SU-DHL-6 (cell line): ENCODE data around the gene PCDHB13.
"Not testable (repeated sequence)": the region's sequence is repeated elsewhere in the genome, so short reads cannot be mapped to it uniquely, and the experiment has no call there.

Source experiments
- H2AFZ ChIP-seq: fragments of 200-600 bp; sonication (generic); 2 replicates; pipeline ENCODE4 v1.6.1; 2014; ENCODE audit warnings: low read depth, mild to moderate bottlenecking, moderate library complexity, mixed read lengths, antibody characterized with exemption, low read length; ENCODE audit not compliant: severe bottlenecking
- H3F3A ChIP-seq: fragments of 200-600 bp; shearing (Covaris generic); 2 replicates; pipeline ENCODE4 v1.6.0; 2016; ENCODE audit warnings: antibody characterized with exemption, mild to moderate bottlenecking; ENCODE audit not compliant: insufficient read depth
- H3K27ac ChIP-seq: fragments of 200-600 bp; sonication (generic); 2 replicates; pipeline ENCODE4 v1.5.1; 2016; ENCODE audit warnings: low read depth, mild to moderate bottlenecking, low read length, moderate library complexity, mixed read lengths
- H3K27me3 ChIP-seq: fragments of 200-600 bp; sonication (generic), shearing (Covaris generic); 2 replicates; pipeline ENCODE4 v1.6.0; 2014; ENCODE audit warnings: mild to moderate bottlenecking, low read length
- H3K36me3 ChIP-seq: fragments of 200-600 bp; sonication (generic); 2 replicates; pipeline ENCODE4 v1.6.1; 2014; ENCODE audit warnings: mild to moderate bottlenecking, low read length, mixed read lengths
- H3K4me2 ChIP-seq: fragments of 300-600, 200-600 bp; shearing (Covaris generic), sonication (generic); 2 replicates; pipeline ENCODE4 v1.6.0; 2014; ENCODE audit warnings: low read length, low read depth, mild to moderate bottlenecking; ENCODE audit not compliant: poor library complexity, severe bottlenecking
- H3K4me3 ChIP-seq: fragments of 200-600 bp; sonication (generic); 2 replicates; pipeline ENCODE4 v1.5.1; 2014; ENCODE audit warnings: antibody characterized with exemption, low read length, mild to moderate bottlenecking, mixed read lengths; ENCODE audit not compliant: insufficient read depth, poor library complexity, severe bottlenecking
- H3K79me2 ChIP-seq: fragments of 200-600 bp; sonication (generic); 2 replicates; pipeline ENCODE4 v1.6.1; 2014; ENCODE audit warnings: mild to moderate bottlenecking, low read length, moderate library complexity; ENCODE audit not compliant: insufficient read depth
- H3K9ac ChIP-seq: fragments of 200-600 bp; sonication (generic); 2 replicates; pipeline ENCODE4 v1.7.0; 2014; ENCODE audit warnings: mild to moderate bottlenecking, low read length
- H3K9me2 ChIP-seq: fragments of 200-600 bp; sonication (generic); replicated peaks from 2 replicates; pipeline ENCODE4 v1.6.1; 2014; ENCODE audit warnings: low read length; ENCODE audit not compliant: insufficient read depth
- H3K9me3 ChIP-seq: fragments of 200-600 bp; sonication (generic); 2 replicates; pipeline ENCODE4 v1.6.1; 2014; ENCODE audit warnings: low read length, mixed read lengths; ENCODE audit not compliant: insufficient read depth
- H4K20me1 ChIP-seq: fragments of 200-600 bp; sonication (generic); 2 replicates; pipeline ENCODE4 v1.6.1; 2014; ENCODE audit warnings: low read depth, mild to moderate bottlenecking, antibody characterized with exemption, low read length, moderate library complexity, mixed read lengths
- CTCF ChIP-seq: fragments of 200-600 bp; sonication (generic); IDR thresholded peaks from one replicate; pipeline ENCODE4 v1.5.1; 2017; ENCODE audit warnings: antibody characterized with exemption, mild to moderate bottlenecking, low read length, moderate library complexity; ENCODE audit not compliant: insufficient read depth, poor library complexity, severe bottlenecking
- EZH2phosphoT487 ChIP-seq: fragments of 200-600 bp; sonication (generic), shearing (Covaris generic); conservative IDR thresholded peaks from 2 replicates; pipeline ENCODE4 v1.6.1; 2018; ENCODE audit warnings: mild to moderate bottlenecking, antibody characterized with exemption, low read length, moderate library complexity, mixed read lengths

PCDHB13 gene

GRCh38 chr5:141236516-141237313, 23.0 kb downstream of the PCDHB13 start:
- no peak overlapping the region for H3K27ac ChIP-seq
- no peak overlapping the region for H3K4me2 ChIP-seq
- H3K79me2 ChIP-seq: no peaks in the 10 kb centered on the region
- no peak overlapping the region for H3K9ac ChIP-seq
- no peaks in the 10 kb centered on the region for H3F3A ChIP-seq
- H3K36me3 ChIP-seq: no peaks in the 10 kb centered on the region
- H4K20me1 ChIP-seq: no peaks in the 10 kb centered on the region
- no peaks in the 10 kb centered on the region for H3K9me2 ChIP-seq
- no peak overlapping the region for H3K4me3 ChIP-seq
- no peak overlapping the region for H2AFZ ChIP-seq
- H3K27me3 ChIP-seq: no peaks in the 10 kb centered on the region
- no peak for TF ChIP-seq EZH2phosphoT487
- no peaks in the 10 kb centered on the region for H3K9me3 ChIP-seq

DNA sequence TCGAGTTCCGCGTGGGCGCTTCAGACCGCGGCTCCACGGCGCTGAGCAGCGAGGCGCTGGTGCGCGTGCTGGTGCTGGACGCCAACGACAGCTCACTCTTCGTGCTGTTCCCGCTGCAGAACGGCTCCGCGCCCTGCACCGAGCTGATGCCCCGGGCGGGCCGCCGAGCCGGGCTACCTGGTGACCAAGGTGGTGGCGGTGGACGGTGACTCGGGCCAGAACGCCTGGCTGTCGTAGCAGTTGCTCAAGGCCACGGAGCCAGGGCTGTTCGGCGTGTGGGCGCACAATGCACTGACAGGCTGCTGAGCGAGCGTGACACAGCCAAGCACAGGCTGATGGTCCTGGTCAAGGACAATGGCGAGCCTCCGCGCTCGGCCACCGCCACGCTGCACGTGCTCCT, 27.8 kb downstream of the PCDHB13 start:
- Histone ChIP-seq H3F3A (no peaks in the 10 kb centered on the region), H2AFZ (no peak overlapping the region), H3K27ac (no peak overlapping the region), H3K4me2 (no peak overlapping the region), H3K79me2 (no peaks in the 10 kb centered on the region), H3K9me2 (no peaks in the 10 kb centered on the region), H3K9ac (no peak overlapping the region), H3K27me3 (no peaks in the 10 kb centered on the region), H4K20me1 (no peaks in the 10 kb centered on the region), H3K9me3 (peaks cover 13% of the 10 kb centered on the region; the same call in 1 of the 2 replicates), H3K4me3 (no peak overlapping the region), H3K36me3 (no peaks in the 10 kb centered on the region)
- TF ChIP-seq EZH2phosphoT487 (no peak), CTCF (no peak)

DNA sequence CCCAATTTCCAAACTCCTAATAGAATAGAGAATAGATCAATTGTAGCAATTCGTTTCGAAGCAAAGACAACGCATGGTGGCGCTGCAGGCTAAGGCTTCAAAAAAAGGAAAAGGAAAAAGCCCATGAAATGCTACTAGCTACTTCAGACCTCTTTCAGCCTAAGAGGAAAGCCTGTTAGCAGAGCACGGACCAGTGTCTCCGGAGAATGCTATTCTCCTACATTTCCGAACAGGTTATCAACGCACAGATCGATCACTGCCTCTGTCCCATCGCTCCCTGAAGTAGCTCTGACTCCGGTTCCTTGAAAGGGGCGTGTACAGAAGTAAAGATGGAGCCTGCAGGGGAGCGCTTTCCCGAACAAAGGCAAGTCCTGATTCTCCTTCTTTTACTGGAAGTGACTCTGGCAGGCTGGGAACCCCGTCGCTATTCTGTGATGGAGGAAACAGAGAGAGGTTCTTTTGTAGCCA, 31.6 kb downstream of the PCDHB13 start, which contains the start of gene PCDHB15:
PCDHB15 (plus strand) TSS at position 146 of the 468 bp plus-strand sequence; CDS start at position 330, 184 bp downstream.
- Histone ChIP-seq H2AFZ (no peak within 1 kb of the TSS), H4K20me1 (no peaks in the 10 kb centered on the region), H3K27ac (no peak within 1 kb of the TSS), H3K36me3 (no peaks in the 10 kb centered on the region), H3K4me3 (no peak within 1 kb of the TSS), H3F3A (no peaks in the 10 kb centered on the region), H3K9ac (no peak within 1 kb of the TSS), H3K79me2 (no peaks in the 10 kb centered on the region), H3K4me2 (no peak within 1 kb of the TSS), H3K9me2 (no peaks in the 10 kb centered on the region), H3K9me3 (peaks cover 14% of the 10 kb centered on the region; the same call in 1 of the 2 replicates), H3K27me3 (no peaks in the 10 kb centered on the region)
- TF ChIP-seq EZH2phosphoT487 (no peak), CTCF (no peak)

DNA sequence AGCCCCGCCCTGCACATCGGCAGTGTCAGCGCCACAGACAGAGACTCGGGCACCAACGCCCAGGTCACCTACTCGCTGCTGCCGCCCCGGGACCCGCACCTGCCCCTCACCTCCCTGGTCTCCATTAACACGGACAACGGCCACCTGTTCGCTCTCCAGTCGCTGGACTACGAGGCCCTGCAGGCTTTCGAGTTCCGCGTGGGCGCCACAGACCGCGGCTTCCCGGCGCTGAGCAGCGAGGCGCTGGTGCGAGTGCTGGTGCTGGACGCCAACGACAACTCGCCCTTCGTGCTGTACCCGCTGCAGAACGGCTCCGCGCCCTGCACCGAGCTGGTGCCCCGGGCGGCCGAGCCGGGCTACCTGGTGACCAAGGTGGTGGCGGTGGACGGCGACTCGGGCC, 33.3 kb downstream of the PCDHB13 start:
- not testable (repeated sequence) for H3K9me2 ChIP-seq, H3K36me3 ChIP-seq, H3K27ac ChIP-seq, H4K20me1 ChIP-seq, H3F3A ChIP-seq, H3K9ac ChIP-seq, H3K4me2 ChIP-seq, H3K4me3 ChIP-seq, H3K27me3 ChIP-seq, H2AFZ ChIP-seq, H3K79me2 ChIP-seq
- H3K9me3 ChIP-seq: peaks cover 30% of the 10 kb centered on the region; the same call in 1 of the 2 replicates

GRCh38 chr5:141247434-141247833, 33.7 kb downstream of the PCDHB13 start:
- H3K9ac ChIP-seq, H3K79me2 ChIP-seq, H3K9me2 ChIP-seq, H3K4me3 ChIP-seq, H3K4me2 ChIP-seq, H2AFZ ChIP-seq, H3K27ac ChIP-seq, H3K36me3 ChIP-seq, H3F3A ChIP-seq, H3K27me3 ChIP-seq, H4K20me1 ChIP-seq: not testable (repeated sequence)
- peaks cover 30% of the 10 kb centered on the region; the same call in 1 of the 2 replicates for H3K9me3 ChIP-seq
